Measurements from ENCODE around the gene CYP4F11. TPM values are rescaled to one million over a fixed set of nuclear protein-coding genes. Genes with fewer than 3 reads are reported as not detected.
"Not testable (repeated sequence)": the region's sequence is repeated elsewhere in the genome, so short reads cannot be mapped to it uniquely, and the experiment has no call there.

The CYP4F11 gene
- total RNA-seq, 1 donor from 2014 or later, result not detected

GRCh38 chr19:15923702-15924101, 10.6 kb downstream of the CYP4F11 start:
- intact Hi-C loops (cut with micrococcal nuclease), result no loop called here

DNA sequence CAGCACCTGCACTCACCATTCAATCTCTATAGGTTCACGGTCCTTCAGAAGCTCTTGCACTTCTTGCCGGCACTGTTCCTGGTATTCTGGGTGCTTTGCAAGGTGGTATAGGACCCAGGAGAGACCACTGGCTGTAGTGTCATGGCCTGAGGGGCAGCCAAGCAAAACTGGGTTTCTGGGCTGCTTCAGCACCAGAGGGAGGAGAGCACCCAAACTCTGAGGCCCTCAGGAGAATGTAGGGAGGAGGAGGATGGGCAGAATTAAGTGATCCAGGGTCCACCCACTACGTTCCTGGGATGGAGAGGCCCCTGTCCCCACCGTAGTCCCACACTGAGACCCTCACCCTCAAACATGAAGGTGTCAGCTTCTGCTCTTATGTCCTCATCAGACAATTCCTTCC, 12.3 kb downstream of the CYP4F11 start:
- intact Hi-C loops (cut with micrococcal nuclease), result no loop called here

DNA sequence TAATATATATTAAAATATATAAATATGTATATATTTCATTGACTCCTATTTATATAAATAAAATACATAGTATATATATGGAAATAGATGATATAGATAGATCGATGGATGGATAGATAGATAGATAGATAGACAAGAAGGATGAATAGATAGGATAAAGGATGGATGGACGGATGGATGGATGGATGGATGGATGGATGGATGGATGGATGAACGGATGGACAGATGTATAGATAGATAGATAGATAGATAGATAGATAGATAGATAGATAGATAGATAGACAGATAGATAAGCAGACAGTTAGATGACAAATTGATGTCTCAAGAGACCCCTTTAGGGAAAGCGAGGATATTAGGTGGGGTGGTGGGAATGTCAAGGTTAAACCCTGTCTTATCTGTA, 15.1 kb downstream of the CYP4F11 start:
- intact Hi-C loops (cut with micrococcal nuclease), result no loop called here

GRCh38 chr19:15915109-15915508, 19.2 kb downstream of the CYP4F11 start:
- intact Hi-C loops (cut with micrococcal nuclease), result no loop called here

DNA sequence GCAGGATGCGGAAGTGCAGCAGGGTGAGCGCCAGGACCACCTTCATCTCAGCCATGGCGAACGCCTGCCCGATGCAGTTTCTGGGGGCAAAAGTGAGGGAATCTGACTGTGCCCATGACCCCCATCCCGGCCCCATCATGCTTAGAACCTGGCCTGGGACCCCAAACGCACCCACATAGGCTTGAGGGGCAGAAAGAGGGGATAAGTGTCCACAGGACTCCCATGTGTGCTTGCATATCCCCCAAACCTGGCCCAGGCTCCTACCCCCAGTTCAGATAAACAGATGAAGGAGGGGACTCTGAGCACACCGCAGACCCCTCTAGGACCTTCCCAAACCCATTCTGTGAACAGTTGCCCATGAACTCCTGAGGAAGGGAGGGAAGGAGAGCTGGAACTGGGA, 20.5 kb downstream of the CYP4F11 start:
- intact Hi-C loops (cut with micrococcal nuclease), result no loop called here

DNA sequence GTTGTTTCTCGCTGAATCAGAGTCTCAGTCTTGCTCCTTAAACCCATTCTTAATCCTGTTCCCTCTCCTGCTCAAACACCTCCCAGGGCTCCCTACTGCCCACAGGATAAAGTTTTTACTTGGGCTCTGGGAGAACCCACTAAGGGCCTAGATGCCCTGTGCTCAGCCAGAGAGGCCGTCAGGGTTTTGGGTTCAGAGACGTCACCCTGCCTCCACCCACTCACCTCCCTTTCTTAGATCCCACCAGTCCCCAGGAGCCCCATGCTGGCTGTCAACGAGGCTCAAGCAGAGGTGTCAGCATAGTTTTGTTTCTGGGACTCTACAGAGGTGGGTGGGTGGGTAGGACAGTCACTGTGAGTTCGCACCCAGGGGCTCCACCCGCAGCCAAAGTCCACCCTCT, 20.9 kb downstream of the CYP4F11 start:
- intact Hi-C loops (cut with micrococcal nuclease), result no loop called here

DNA sequence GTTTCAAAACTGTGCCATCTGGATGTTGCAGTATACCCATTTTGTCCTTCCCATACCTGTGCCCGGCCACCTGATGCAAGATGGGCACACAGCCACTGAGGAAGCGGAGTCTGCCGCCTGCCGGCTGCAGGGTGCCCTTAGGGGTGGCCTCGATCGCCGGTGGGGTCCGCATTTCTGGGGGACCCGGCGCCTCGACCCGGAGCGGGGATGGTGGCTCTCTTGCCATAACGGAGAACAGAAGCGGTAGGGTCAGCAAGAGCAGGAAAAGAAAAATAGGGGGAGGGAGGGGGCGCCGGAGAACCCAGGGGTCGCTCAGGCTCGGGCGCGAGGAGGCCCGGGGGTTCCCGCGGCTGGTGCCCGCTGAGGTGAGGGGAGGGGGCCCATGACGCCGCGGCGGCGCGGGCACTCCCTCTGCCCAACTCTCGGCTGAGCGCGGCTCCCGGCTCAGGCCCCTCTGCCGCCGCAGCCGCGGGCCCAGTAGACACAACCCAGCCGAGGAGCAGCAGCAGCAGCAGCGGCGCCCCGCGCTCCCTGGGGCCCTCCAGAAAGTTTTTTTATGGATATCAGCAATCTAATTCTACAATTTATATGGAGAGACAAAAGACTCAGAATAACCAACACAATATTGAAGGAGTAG, 22.6 kb downstream of the CYP4F11 start:
- intact Hi-C loops (cut with micrococcal nuclease), result no loop called here

GRCh38 chr19:15905026-15905425, 29.3 kb downstream of the CYP4F11 start:
- intact Hi-C loops (cut with micrococcal nuclease), result no loop called here

- intact Hi-C loops (cut with micrococcal nuclease), result not testable (repeated sequence)
Measured at GRCh38 chr19:15902898-15903297, 31.4 kb downstream of the CYP4F11 start.

GRCh38 chr19:15902254-15902653, 32.1 kb downstream of the CYP4F11 start:
- intact Hi-C loops (cut with micrococcal nuclease), result no loop called here

DNA sequence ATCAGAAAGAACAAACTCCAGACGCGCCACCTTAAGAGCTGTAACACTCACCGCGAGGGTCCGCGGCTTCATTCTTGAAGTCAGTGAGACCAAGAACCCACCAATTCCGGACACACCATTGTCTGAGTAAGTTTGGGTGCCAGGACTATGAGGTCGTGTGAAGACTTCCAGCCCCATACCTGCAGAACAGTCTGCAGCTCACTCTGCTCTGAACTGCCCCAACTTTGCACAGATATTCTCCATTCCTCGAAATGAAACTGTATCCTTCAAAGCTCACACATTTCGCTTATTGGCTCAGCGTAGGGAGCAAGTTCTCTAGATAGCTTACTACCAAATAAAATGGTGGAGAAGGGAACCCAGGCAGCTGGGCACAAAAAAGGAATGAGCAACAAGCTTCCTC, 33.8 kb downstream of the CYP4F11 start:
- intact Hi-C loops (cut with micrococcal nuclease), result no loop called here

- intact Hi-C loops (cut with micrococcal nuclease), result not testable (repeated sequence)
Measured at GRCh38 chr19:15900032-15900431, 34.3 kb downstream of the CYP4F11 start.

DNA sequence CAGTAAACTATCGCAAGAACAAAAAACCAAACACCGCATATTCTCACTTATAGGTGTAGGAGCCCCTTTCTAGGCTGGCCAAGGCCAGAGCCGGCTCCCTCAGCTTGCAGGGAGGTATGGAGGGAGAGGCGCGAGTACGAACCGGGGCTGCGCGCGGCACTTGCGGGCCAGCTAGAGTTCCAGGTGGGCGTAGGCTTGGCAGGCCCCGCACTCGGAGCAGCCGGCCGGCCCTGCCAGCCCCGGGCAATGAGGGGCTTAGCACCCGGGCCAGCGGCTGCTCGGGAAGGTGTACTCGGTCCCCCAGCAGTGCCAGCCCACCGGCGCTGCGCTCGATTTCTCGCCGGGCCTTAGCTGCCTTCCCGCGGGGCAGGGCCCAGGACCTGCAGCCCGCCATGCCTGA, 34.8 kb downstream of the CYP4F11 start:
- intact Hi-C loops (cut with micrococcal nuclease), result not testable (repeated sequence)

DNA sequence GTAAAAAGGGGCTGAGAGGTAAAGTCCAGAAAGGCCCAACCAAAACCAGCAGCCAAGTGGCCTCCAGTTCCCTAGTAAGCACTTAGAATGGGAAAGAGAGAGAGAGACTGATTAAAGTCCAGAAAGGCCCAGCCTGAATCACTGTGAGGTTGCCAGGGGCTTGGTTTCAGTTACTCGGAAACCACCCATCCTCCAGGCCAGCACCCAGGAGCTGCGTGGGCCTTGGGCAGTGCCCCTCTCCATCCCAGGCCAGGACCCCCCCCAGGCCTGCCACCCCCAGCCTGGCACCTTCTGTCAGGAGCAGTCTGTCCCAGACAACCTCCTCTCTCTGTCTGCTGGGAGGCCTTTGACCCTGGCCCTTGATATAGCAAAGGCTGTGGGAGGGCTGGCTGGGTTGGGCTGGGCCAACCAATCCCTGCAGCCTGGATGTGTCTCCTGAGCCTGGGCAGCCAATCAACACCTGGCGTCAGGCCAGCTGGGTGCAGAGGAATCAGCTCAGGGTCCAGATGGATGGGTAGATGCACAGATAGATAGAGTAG, 36.5 kb downstream of the CYP4F11 start, which contains the start of gene CYP4F2:
TSS of gene CYP4F2 (minus strand) at position 337 of the 539 bp plus-strand sequence. CDS start 463 bp downstream, outside the sequence.
- intact Hi-C loops (cut with micrococcal nuclease), result no loop called here

DNA sequence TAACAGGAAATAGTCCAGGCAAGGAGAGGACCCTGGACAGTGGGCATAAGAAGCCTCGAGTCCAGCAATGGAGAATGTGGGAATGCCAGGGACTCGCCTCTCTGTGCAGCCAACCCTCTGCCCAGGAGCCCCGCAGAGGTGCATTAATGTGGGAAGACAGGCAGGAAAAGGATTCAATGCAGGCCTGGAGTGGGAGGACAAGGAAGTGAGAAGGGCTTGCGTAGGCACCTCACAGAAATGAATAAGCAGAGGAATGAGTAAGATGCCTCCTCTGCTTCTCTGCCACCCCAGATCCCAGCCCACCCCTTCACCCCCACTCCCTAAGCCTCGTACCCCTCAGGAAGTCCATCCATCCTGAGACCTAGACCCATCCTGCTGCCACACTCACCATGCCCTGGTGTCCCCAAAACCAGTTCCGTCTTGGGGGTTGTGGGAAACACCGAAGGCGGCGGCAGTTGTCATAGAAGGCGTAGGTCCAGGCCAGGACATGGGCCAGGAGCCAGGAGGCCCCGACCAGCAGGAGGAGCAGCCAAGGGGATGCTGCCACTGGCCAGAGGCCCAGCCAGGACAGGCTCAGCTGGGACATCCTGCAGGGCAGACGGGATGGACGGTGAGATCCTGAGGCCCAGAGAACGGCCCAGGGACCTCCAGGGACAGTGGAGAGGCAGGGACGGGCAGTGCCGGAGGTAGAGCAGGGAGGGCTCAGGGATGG, 37.1 kb downstream of the CYP4F11 start:
- intact Hi-C loops (cut with micrococcal nuclease), result no loop called here

GRCh38 chr19:15895876-15896430, 38.4 kb downstream of the CYP4F11 start:
- intact Hi-C loops (cut with micrococcal nuclease), result no loop called here

GRCh38 chr19:15894359-15894758, 40.0 kb downstream of the CYP4F11 start:
- intact Hi-C loops (cut with micrococcal nuclease), result no loop called here

- intact Hi-C loops (cut with micrococcal nuclease), result no loop called here
Measured at GRCh38 chr19:15893477-15893876, 40.9 kb downstream of the CYP4F11 start.

DNA sequence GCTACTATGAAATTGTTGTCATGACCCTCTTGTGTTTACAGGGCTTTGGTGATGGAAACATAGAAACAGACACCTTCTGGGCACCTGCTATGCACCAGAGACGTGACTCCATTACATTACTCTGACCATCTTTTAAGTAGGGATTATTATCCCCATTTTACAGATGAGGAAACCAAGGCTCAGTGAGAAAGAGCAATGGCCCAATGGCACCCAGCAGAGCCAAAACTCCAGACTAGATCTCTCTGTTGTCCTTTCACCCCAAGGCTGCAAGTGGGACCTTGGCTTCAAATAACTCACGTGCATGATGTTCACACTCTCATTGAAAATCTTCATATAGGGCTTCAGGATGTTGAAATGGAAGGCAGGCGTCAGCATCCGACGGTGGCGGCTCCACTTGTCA, 42.3 kb downstream of the CYP4F11 start:
- intact Hi-C loops (cut with micrococcal nuclease), result no loop called here

DNA sequence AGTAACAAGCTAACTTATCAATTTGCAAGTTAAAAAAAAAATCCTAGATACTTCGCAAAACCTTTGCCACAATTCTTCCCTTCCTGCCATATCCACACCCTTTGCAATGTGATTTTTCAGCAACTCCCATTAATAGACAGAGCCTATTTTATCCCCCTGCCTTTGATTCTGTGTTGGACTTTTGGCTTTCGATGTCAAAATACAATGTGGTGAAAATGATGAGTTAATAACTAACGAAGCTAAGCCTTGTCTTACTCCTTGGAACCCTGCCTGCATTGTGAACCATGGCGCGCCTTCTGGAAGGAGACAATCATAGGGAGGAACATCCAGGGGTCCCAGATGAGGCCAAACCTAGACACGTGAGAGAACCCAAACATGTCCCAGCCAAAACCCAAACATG, 42.9 kb downstream of the CYP4F11 start:
- intact Hi-C loops (cut with micrococcal nuclease), result no loop called here

DNA sequence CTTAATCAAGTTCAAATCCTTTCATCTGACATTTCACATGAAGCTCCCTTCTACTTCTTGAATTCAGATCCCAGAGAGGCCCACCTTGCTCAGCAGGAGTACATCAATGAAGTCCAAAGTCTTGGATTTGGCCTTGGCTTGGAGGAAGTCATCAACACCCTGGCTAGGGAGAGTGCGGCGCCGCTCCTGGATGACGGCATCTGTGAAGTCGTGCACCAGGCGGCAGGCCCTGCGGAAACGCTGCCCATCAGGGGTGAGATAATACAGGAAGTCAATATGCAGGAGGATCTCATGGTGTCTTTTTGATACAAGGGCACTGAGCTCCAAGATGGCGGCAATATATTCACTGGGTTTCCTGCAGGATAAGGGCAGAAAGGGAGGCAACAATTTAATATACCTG, 45.0 kb downstream of the CYP4F11 start:
- intact Hi-C loops (cut with micrococcal nuclease), result not testable (repeated sequence)

GRCh38 chr19:15885919-15886318, 48.4 kb downstream of the CYP4F11 start:
- intact Hi-C loops (cut with micrococcal nuclease), result no loop called here

Measured in T-helper 2 cell treated with Interferon-gamma antibody and Interleukin-4, amounts not matched to agents 100 ng/mL and 5 ng/mL, for 36 hours (primary cell).